ENCODE data around the gene RNF130.
"Not testable (repeated sequence)": the region's sequence is repeated elsewhere in the genome, so short reads cannot be mapped to it uniquely, and the experiment has no call there.

The RNF130 gene

DNA sequence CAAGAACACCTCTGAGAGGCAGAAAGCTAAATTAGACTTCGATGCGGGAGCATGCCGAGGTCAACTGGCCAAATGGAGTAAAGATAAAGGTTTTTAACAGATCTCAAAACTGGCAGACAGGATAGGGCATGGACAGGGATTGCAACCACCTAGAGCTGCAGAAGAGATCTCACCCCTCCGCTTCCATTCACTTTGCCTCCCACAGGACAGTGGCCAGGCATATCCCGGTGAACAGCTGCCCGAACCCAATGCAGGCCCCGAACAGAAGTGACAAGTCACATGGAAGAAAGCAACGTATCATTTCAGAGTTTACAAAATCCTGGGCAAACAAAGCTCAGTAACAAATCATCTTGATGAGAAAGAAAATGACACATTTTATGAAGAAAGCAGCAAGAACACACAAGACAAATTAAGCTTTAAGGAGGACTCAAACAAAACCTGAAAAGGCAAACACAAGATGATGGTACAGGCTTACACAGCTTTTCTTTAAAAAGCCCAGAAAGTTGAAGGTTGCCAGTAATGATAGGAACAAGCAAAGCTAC is 18.4 kb downstream of the RNF130 start:
- peak; percentile 27 for FAIRE-seq

DNA sequence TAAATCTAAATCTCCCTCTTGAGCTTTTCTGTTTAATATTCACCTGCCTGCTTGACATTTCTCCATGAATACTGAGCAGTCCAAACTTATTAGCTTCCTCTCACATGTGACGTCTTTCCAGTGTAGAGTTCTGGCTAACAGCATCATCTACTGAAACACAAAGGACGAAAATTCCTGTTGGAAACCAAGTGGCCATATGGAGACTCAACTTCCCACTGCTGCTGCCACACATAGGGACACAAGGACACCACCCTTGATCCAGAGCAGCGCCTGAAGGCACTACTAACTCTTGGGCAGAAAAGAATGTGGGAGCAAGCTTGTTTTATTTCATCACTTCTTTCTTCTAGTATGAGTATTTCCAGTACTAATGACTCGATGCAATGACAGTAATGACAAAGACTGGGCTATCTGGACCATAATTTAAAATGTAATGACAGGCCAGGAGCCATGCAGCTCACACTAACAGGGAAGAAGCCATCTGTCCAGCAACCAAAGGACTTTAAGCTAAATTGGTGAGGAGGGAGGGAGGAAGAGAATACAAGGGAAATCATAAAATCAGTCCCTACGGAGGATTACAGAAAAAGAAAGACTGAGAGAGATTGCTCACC is 19.2 kb downstream of the RNF130 start:
- FAIRE-seq, result no peak

DNA sequence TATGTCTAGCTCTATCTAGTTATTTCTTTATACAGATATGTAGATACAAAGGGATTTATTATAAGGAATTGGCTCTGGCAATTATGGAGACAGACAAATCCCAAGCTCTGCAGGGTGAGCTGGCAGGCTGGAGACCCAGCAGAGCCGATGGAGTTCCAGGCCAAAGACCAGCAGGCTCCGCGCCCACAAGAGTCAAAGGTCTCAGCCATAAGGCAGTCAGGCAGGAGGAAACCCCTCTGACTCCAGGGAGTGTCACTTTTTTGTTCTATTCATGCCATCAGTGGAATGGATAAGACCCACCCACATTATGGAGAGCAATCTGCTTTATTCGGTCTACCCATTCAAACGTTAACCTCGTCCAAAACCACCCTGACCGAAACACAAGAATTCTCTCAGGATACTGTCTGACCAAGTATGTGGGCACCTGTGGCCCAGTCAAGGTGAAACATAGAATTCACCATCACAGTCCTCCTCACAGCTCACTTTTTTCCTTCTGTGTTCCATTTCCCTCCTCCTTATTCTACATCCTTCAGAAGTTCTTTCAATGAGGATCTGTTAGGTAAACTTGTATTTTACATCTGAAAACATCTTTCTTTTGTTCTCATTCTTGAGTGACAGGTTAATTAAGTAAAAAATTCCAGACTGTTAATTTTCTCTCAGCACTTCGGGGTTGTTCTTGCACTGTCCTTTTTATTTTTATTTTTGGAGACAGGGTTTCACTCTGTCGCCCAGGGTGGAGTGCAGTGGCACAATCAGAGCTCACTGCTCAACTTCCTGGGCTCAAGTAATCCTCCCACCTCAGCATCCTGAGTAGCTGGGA is 21.2 kb downstream of the RNF130 start:
- FAIRE-seq, result no peak

DNA sequence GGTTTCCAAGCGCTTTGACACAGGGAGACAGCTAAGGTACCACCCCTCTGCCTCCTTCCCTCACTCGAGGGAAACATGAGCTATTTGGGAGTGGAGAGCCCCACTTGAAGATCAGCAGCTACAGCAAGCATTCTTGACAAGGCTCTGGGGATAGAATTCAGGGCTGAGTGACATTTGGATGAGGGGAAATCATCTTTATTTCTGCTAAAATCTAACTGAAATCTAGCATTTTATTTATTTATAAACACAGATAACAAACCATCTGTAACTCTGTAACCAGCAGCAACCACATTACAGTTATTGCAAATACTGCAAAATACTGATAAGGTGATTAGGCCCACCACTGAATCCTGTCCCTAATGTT is 22.4 kb downstream of the RNF130 start:
- no peak for FAIRE-seq

DNA sequence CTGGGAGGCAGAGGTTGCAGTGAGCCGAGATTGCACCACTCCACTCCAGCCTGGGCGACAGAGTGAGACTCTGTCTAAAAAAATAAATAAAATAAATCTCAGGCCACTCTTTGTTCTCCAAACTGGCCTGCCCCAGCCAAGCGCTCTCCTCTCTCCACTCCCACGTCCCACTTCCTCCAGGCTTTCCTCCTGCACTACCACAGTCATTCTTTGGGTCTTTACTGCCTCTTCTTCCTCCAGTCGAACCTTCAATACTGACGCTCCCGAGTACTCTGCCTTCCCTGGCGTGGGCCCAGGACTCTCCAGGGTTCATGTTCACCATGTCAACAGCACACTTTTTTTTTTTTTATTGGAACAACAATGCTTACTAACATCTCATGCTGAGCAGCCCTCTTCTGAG is 23.9 kb downstream of the RNF130 start:
- FAIRE-seq, result no peak

DNA sequence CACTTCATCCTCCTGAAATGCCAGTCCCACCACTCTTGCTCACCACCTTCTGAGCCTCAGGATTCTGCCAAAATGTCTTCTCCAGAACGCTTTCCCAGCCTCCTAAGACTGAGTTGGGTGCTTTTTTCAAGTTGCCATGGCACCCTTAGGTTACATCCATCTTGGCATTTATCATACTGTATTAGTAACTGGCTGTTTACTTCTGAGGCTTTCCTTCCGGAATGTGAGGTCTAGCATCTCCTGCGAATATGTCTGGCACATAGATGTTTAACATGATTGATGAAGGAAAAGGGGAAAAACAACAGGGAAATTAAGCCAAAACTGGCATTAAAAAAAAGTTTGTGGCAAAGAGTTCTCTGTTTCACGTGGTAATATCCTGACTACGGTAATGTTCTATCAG is 24.9 kb downstream of the RNF130 start:
- no peak for FAIRE-seq

DNA sequence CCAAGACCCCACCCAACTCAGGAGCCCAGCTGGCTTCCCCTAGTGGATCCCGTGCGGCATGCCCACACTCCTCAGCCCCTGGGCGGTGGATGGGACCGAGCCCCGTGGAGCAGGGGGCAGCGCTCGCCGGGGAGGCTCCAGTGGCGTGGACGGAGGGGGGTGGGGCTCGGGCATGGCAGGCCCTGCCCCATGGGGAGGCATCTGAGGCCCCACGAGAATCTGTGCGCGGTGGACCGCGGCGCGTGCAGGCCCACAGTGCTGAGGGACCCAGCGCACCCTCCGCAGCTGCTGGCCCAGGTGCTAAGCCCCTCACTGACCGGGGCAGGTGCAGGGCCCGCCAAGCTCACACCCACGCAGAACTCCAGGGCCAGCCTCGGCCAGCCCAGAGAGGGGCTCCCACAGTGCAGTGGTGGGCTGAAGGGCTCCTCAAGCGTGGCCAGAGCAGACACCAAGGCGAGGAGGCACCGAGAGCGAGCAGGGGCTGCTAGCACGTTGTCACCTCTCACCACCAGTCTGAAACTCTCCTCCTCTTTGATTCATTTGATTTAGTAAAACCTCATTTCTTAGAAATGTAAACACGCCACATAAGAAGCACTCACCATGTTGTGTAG is 25.6 kb downstream of the RNF130 start:
- no peak for FAIRE-seq

DNA sequence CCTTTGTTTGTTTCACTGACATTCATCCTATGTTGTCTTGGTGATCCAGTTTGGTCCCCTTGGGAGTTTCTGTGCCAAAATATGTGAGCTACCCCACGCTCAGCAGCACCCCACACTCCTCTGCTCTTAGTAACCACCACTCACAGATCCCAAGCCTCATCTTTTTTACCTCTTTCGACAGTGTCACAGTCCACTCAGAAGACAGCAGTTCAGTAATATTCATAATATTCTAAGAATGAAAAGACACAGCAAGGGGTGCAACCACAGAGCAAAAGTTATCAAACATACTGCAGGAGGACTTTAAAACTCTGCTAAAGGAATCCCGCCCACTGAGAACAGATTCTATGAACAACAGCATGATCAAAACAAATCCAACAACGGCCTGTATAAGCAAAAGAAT is 28.2 kb downstream of the RNF130 start:
- FAIRE-seq, result no peak

DNA sequence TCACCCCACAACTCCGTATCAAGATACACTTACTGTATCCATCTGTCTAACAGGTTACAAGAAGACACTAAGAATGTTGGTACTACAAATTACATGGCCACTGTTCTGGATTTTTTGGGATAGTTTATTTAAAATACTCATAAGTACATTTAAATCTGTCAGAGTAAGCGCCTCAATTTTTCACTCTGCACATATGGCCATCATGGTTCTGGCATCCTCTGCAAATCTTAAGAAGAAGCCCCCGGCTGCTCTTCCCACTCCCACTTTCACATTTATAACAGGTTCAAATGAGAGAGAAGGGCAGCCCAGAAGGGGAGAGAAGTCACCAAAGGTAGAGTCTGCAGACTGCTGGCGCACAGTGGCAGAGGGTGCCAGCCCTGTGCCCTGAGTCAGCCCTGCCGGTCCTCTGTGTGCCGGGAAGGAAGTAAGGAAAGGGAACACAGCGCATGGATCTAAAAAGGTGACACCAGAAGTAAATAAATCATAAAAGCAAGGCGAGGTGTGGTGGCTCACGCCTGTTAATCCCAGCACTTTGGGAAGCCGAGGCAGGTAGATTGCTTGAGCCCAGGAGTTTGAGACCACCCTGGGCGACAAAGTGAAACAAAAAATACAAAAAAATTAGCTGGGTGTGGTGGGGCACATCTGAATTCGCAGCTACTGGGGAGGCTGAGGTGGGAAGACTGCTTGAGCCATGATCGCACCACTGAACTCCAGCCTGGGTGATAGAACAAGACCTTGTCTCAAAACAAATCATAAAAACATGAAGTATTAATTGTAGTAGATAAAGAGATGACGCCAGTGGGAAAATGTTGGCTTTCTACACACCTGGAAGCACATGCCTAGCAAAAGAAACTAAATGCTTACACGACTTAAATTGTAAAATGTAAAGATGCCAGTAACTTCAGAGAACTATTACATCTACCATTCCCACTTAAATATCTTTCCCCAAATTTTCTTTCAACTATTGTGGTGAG is 30.0 kb downstream of the RNF130 start:
- FAIRE-seq, result no peak

DNA sequence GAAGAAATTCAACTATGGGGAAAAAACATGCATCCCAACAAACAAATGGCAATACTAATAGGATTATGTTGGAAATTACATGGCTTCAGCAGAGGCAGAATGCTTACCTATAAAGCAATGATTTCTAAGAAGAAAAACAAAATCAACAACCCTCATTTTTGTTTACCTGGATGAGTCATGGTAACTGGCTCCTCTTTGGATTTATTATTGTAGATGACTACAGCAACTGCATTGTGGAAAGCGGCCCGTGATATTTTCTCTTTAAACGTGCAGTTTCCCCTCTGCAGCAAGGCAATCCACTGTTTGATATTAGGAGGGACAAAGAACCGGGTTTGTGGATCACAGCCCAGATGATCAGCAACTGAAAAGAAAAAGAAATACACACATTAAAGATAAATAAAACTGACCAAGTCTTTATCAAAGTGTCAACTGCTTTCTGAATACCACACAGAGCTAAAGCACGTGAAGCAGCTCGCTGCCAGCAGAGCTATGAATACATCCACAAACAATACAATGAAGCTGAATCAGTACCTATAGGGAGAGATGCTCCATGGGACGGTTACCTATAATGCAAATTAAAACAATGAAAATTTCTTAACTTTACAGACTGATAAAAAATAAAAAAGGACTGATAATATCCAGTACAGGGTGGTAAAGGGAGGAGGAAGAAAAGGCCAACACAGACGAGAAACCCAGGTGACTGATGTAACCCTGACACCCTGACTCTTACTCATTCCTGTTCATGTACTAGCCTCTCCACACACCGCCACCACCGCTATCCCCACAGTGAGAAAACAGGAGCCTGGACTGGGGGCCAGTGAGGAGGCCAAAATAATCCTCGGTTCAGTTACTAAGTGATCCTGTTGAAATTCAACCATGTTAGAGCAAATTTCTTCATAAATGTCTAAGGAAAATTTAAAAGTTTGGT is 31.0 kb downstream of the RNF130 start:
- FAIRE-seq, result peak; percentile 79

DNA sequence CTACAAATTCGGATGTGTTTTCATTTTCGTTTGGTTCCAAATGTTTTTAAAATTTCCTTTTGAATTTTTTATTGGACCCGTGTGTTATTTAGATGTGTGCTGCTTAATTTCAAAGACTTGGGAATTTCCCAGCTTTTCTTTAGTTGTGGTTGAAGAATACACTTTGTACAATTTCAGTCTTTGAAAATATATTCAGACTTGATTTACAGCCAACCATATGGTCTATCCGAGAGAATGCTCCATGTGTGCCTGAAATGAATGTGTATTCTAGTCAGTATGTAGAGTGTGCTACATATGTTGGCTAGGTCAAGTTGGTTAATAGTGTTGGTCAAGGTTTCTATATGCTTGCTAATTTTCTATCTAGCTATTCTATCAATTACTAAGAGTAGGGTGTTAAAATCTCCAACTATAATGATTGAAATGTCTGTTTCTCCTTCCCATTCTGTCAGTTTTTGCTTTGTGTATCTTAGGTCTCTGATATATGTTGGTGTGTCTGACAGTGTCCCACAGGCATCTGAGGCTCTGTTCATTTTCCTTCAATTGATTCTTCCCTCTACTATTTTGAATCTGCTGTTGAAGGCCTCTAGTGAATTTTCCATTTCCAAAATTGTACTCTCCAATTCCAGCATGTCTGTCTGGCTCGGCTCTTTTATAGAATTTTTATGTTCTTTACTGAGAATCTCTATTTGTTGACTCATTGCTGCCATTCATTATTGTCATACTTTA is 36.2 kb downstream of the RNF130 start:
- no peak for FAIRE-seq

DNA sequence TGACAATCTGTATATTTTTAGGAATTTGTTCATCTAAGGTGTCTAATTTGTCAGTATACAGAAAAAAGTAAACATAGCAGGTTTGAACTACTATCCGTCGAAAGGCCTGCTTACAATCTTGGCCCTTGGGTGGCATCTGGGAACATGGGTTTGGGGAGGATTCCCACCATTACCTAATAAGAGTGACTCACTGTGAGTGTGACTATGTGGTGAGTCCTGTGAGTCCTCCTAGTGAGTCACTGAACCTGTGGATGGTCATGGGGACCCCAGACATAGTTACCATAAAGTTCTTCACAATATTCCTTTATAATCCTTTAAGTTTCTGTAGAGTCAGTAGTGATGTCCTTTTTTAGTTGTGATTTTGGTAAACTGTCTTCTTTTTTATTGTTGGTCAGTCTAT is 37.0 kb downstream of the RNF130 start:
- FAIRE-seq, result no peak

DNA sequence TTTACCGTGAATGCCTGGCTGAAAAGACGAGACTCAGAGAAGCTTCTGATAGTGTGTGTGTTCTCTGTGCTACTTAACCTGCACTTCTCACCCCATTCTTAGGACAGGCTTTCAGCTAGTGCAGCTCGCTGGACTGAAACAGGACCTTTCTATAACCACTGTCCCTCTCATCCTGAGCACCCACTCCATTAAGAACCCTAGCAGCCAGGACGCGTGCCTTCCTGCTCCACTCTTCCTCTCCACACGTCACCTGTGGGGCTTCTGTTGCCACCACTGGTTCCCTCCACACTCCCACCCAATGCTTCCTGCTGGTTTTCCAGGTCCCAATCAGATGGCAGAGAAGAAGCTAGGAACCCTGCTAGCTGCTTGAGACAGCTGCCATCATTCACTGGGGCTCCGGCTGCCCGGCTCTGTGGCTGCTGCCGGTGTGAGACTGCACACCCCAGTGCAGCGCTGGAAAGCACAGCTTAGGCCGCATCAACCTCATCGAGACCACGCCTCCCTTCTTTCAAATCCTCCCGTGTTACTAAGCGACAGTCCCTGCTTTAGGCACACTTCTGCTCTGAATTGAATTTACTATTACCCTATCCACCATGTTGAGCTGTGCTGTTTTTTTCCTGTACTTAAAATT is 44.0 kb downstream of the RNF130 start:
- FAIRE-seq, result no peak

DNA sequence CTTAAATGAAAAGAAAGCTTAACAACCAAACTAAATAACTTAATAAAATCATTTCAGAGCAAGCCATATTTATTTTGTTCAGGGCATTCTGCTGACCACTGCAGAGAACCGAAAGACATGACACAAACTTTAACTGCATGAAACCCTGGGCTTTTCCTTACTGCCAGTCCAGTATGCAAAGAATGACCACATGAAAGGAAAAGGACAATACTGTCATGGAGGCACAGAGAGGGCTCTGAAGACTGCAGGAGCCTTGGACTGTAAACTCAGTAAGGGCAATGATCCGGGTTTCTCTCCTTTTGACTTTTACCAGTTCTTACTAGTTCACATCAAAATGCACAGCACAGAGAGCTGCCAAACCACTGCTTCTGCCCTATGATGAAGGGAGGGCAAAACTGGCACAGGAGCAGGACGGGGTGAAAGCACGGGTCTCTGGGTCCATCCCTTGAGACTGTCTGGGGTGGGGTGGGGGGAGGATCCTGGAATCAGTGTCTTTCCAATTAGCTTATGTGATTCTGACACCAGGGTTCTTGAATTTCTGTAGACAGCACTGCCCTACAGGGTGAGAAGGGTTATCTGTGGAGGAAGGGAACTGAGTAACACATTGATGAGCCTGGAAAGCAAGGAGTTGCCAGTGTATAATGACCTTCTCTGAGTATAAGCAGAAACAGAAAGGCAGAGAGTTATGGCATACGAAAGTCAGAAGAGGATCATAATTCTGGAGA is 44.7 kb downstream of the RNF130 start:
- FAIRE-seq, result no peak

DNA sequence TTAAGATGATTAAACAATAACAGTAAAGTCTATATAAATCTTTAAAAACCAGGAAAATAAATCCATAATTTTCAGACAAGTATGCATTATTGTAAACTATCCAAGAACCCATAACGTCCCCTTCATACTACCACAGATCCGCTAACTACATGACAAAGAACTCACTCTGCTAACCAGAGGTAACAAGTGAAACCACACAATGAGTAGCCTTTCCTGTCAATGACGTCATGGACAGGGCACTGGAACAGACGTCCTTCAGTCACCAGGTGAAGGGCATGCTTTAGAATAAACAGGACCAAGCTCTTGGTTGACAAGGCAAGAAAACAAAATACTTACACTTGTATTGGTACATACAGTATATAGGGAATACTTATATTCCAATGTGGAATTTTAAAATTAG is 45.2 kb downstream of the RNF130 start:
- peak; percentile 81 for FAIRE-seq

DNA sequence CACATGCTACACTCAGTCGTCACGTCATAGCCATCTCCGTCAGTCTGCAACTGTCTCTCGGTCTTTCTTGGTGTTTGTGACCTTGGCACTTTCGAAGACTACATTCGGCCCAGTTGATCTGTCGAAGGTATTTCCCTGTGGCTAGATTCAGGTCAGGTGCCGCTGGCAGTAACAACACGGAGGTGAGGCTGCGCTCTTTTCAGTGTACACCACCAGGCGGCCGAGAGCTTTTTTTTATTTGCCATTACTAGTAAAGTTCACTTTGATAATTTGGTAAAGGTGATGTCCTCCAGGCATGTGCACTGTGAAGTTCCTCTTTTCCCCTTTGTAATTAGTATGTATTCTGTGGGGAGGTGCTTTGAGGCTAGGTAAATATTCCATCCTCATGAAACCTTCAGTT is 49.7 kb downstream of the RNF130 start:
- no peak for FAIRE-seq

DNA sequence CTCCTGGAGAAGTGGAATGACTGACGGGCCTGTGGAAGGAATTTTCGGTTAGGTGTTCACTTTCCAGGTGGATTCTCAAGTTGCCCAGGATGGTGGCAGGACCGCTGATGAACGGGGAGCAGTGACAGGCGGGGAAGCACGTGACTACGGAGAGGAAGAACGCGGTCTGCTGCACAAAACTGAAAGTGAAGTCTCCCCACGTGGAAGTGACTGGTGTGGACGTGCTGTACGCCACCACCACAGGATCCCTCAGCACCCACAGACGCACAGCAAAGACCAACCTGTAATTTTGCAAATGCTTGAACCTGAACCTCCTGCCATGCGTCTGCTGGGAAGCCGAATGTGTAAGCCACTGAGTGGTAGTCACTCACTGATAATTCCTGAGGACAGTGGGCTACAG is 51.4 kb downstream of the RNF130 start:
- FAIRE-seq, result no peak

DNA sequence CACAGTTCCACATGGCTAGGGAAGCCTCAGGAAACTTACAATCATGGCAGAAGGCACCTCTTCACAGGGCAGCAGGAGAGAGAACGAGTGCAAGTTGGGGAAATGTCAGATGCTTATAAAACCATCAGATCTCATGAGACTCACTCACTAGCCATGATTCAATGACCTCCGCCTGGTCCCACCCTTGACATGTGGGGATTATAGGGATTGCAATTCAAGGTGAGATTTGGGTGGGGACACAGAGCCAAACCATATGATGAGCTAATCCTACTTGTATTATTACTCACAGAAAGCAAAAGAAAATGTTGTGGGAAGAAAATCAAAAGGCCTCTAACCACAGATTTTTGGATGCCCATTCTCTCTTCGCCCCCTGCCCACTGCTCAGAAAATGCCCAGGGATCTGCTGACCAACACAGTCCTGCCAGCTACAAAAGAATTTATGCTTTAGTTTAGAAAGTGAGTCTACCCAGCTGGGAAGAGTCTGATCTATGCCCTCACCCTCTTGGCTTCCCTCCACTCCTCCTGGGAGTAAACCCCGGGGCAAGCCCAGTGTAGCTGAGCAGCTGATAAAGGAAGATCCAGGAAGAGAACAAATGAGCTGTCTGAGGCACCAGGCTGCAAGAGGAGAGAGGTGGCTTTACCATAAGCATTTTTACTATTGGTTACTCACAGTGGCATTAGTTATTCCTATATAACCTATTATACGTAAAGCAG is 53.1 kb downstream of the RNF130 start:
- no peak for FAIRE-seq

DNA sequence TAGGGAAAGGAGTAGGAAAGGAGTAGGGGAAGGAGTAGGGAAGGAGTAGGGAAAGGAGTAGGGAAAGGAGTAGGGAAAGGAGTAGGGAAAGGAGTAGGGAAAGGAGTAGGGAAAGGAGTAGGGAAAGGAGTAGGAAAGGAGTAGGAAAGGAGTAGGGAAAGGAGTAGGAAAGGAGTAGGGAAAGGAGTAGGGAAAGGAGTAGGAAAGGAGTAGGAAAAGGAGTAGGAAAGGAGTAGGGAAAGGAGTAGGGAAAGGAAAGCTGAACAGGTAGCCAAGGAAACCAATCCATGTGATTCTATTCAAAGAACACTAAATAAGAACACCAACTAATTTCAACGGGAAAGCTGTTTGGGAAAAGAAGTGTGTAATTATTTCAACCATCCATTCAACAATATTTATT is 56.0 kb downstream of the RNF130 start:
- not testable (repeated sequence) for FAIRE-seq

Data from islet of Langerhans (tissue), 1 donor.